Measurements from ENCODE around the gene RYR3. TPM values are rescaled to one million over a fixed set of nuclear protein-coding genes. Genes with fewer than 3 reads are reported as not detected.

Gene RYR3
- total RNA-seq, 4 donors from 2014 or later, result 9.1 to 64.0 (median 30.4) TPM

GRCh38 chr15:33738941-33739664 lies 428.3 kb downstream of the RYR3 start:
- TF ChIP-seq POLR2A (IDR thresholded peaks at IDR 0.05) (no peak), CTCF (IDR thresholded peaks at IDR 0.05) (no peak)
- H3K9me3 ChIP-seq, result no peaks in the 10 kb centered on the region
- DNase-seq, result no peak
- H3K4me3 ChIP-seq, result no peak overlapping the region
- no peaks in the 10 kb centered on the region for H3K27me3 ChIP-seq
- no peaks in the 10 kb centered on the region for H3K4me1 ChIP-seq
- H3K36me3 ChIP-seq, result no peaks in the 10 kb centered on the region
- no peak overlapping the region for H3K27ac ChIP-seq
- intact Hi-C loops (cut with DNase I; ENCODE audit: low total_unique reads), result no loop called here

GRCh38 chr15:33742306-33742705 lies 431.5 kb downstream of the RYR3 start:
- H3K27ac ChIP-seq, result no peak overlapping the region

GRCh38 chr15:33742800-33743199 lies 432.0 kb downstream of the RYR3 start:
- no peaks in the 10 kb centered on the region for H3K9me3 ChIP-seq
- H3K27ac ChIP-seq, result no peak overlapping the region
- H3K27me3 ChIP-seq, result no peaks in the 10 kb centered on the region
- no peak for DNase-seq
- H3K36me3 ChIP-seq, result no peaks in the 10 kb centered on the region
- intact Hi-C loops (cut with DNase I; ENCODE audit: low total_unique reads), result no loop called here
- TF ChIP-seq POLR2A (IDR thresholded peaks at IDR 0.05) (no peak), CTCF (IDR thresholded peaks at IDR 0.05) (no peak)
- H3K4me3 ChIP-seq, result no peak overlapping the region
- no peaks in the 10 kb centered on the region for H3K4me1 ChIP-seq

More at GRCh38 chr15:33742306-33742705, 431.5 kb downstream of the RYR3 start:
- Histone ChIP-seq H3K36me3 (no peaks in the 10 kb centered on the region), H3K9me3 (no peaks in the 10 kb centered on the region), H3K4me3 (no peak overlapping the region), H3K27me3 (no peaks in the 10 kb centered on the region), H3K4me1 (no peaks in the 10 kb centered on the region)
- TF ChIP-seq CTCF (IDR thresholded peaks at IDR 0.05), result no peak
- TF ChIP-seq POLR2A (IDR thresholded peaks at IDR 0.05), result no peak
- intact Hi-C loops (cut with DNase I; ENCODE audit: low total_unique reads), result no loop called here
- no peak for DNase-seq

- no peak for DNase-seq
- Histone ChIP-seq H3K36me3 (no peaks in the 10 kb centered on the region), H3K27ac (no peak overlapping the region), H3K4me1 (no peaks in the 10 kb centered on the region), H3K9me3 (no peaks in the 10 kb centered on the region), H3K4me3 (no peak overlapping the region), H3K27me3 (no peaks in the 10 kb centered on the region)
- intact Hi-C loops (cut with DNase I; ENCODE audit: low total_unique reads), result no loop called here
- no peak for TF ChIP-seq CTCF (IDR thresholded peaks at IDR 0.05)
- no peak for TF ChIP-seq POLR2A (IDR thresholded peaks at IDR 0.05)
Measured at GRCh38 chr15:33746203-33746602, 435.4 kb downstream of the RYR3 start.

- no peaks in the 10 kb centered on the region for H3K36me3 ChIP-seq
- DNase-seq, result no peak
- H3K4me1 ChIP-seq, result no peaks in the 10 kb centered on the region
- H3K4me3 ChIP-seq, result no peak overlapping the region
- H3K9me3 ChIP-seq, result no peaks in the 10 kb centered on the region
- H3K27ac ChIP-seq, result no peak overlapping the region
- no peak for TF ChIP-seq CTCF (IDR thresholded peaks at IDR 0.05)
- H3K27me3 ChIP-seq, result no peaks in the 10 kb centered on the region
- intact Hi-C loops (cut with DNase I; ENCODE audit: low total_unique reads), result no loop called here
Measured at GRCh38 chr15:33753012-33753411, 442.2 kb downstream of the RYR3 start.
